NCI-H1092 treated with DMSO at 0.1 percent for 48 hours (cell line): ENCODE results near the gene CYP3A5.
A peak's percentile ranks its signal among the peaks of the same experiment; 100 is the strongest.
"Not testable (repeated sequence)": the region's sequence is repeated elsewhere in the genome, so short reads cannot be mapped to it uniquely, and the experiment has no call there.

ENCODE experiments used
- DNase-seq: peaks from one replicate; lab custom pipeline; 2025; lab: John Stamatoyannopoulos, UW

Gene CYP3A5

GRCh38 chr7:99679400-99680191 lies at the start of gene CYP3A5:
TSS of gene CYP3A5 (minus strand) at chr7:99679996. CDS start at chr7:99679896, 100 bp downstream.
- no peak for DNase-seq

DNA sequence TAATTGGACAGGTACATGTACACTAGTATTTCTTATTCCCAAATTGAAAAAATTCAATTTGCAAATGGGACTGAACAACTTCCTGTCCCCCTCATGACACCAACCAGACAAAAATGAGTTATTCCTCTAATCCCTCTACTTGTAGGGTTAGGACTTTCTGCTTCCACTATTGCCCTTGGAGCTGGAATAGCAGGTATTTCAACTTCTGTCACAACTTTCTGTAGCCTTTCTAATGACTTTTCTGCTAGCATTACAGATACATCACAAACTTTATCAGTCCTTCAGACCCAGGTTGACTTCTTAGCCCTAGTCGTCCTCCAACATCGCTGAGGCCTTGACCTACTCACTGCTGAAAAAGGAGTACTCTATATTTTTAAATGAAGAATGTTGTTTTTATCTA lies 48.8 kb upstream of the CYP3A5 start:
- no peak for DNase-seq

GRCh38 chr7:99723201-99723600 lies 43.4 kb upstream of the CYP3A5 start:
- DNase-seq: not testable (repeated sequence)

DNA sequence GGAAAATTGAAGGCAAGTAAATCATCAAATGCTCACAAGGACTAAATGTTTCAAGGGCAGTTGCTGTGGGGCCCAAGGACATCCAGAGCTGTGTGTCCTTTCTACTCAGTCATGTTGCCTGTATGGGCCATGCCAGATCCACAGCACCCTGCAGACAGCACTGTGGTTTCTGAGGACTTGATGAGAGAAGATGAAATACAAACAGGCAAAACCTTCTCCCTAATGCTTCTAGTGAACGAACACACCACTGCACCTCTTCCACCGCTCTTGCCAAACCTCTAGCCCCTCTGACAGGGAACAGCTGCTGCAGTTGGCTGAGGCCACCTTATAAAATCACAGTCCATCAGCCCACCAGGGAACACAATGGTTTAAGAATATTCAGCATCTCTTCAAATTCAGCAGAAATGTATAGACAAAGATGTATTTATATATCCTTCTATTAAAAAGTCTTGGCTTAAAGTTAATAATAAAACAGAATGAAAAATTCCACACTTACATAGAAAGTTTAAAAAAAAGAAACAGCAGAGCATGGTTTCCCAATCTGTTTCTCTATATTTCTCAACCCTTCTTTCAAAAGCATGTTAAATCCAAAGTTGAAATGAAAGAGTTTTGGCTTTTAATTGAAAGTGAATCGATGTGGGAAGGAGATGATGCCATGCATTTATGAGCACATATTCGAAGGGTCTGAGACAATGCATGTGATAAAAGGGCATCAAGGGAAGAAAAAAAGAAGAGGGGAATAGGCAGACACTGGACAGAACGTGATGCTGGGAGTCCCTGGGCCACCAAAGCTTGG lies 41.2 kb upstream of the CYP3A5 start:
- no peak for DNase-seq

- no peak for DNase-seq
These were observed 40.4 kb upstream of the CYP3A5 start for GRCh38 chr7:99719996-99720769.

- DNase-seq: no peak
These were observed 34.3 kb upstream of the CYP3A5 start for GRCh38 chr7:99713995-99714570.

- DNase-seq: no peak
These were observed 30.2 kb upstream of the CYP3A5 start for GRCh38 chr7:99709838-99710578.

- DNase-seq: no peak
These were observed 29.5 kb upstream of the CYP3A5 start for GRCh38 chr7:99709260-99709659.

- DNase-seq: no peak
These were observed 27.3 kb upstream of the CYP3A5 start for GRCh38 chr7:99707096-99707495.

GRCh38 chr7:99699946-99700345 lies 20.1 kb upstream of the CYP3A5 start:
- no peak for DNase-seq

GRCh38 chr7:99698867-99699730 lies 19.3 kb upstream of the CYP3A5 start:
- DNase-seq: not testable (repeated sequence)

- DNase-seq: no peak
These were observed 15.1 kb upstream of the CYP3A5 start for GRCh38 chr7:99694912-99695304.

DNA sequence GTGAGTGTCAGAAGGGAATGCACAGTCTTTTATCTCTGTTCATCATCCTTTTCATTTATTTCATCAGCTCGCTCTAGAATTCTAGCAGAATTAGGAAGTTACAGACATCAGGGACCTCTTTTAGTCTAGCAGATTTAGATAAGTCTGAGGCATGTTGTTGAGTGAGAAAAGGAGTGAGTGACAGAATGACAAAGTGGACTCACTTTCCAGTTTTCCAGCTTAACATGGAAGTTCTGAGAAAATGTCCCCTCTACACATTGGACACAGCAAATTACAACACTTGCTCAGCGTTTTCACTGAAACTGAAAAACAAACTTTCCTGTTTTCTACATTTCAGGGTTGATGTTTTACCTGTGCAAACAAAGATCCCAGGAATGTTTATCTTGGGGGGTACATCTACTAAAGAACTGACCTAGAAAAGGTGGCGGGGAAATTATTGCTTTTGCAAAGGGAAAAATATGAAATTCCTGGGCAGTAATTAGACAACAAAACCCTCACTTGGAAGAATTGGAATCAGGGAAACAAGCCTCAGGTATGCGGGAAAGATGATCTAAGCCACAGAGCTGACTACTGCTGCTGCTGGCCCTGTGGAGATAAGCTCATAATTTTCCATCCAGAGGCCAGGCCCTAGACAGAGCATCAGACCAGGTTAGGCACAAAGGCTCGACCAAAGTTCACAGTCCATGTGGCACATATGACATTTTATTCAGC lies 14.6 kb upstream of the CYP3A5 start:
- DNase-seq: no peak

DNA sequence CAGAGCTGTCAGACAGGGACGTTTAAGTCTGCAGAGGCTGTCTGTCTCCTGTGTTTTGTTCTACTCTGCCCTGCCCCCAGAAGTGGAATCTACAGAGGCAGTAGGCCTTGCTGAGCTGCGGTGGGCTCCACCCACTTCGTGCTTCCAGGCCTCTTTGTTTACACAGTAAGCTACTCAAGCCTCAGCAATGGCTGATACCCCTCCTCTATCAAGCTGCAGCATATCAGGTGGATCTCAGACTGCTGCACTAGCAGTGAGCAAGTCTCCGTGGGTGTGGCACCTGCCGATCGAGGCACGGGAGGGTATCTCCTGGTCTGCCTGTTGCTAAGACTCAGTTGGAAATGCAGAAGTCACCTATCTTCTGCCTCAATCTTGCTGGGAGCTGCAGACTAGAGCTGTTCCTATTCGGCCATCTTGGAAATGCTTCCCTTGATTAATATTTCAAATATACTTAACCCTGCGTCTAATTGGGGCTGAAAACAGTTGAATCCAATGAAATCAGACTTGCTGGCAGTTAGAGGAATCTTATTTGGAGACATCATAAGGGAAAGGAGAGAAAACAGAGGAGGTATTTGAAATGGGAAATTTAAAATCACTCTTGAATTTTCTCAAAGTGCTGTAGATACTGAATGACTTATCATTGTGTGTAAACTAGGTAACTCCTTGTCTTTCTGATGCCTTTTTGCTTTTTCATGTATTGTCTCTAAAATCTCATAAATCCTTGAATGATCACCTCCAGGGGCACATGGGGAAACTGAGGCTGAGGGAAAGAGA lies 13.8 kb upstream of the CYP3A5 start:
- DNase-seq: peak; percentile 4

DNA sequence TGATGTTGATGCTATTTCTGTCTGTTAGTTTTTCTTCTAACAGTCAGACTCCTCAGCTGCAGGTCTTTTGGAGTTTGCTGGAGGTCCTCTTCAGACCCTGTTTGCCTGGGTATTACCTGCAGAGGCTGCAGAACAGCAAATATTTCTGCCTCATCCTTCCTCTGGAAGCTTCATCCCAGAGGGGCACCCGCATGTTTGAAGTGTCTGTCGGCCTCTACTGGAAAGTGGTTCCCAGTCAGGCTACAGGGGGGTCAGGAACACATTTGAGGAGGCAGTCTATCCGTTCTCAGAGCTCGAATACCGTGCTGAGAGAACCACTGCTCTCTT lies 13.3 kb upstream of the CYP3A5 start:
- no peak for DNase-seq

DNA sequence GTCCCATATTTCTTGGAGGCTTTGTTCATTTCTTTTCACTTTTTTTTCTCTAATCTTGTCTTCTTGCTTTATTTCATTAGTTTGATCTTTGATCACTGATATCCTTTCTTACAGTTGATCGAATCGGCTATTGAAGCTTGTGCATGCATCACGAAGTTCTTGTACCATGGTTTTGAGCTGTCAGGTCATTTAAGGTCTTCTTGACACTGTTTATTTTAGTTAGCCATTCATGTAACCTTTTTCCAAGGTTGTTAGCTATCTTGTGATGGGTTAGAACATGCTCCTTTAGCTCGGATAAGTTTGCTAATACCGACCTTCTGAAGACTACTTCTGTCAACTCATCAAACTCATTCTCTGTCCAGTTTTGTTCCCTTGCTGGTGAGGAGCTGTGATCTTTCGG lies 12.8 kb upstream of the CYP3A5 start:
- DNase-seq: not testable (repeated sequence)

DNA sequence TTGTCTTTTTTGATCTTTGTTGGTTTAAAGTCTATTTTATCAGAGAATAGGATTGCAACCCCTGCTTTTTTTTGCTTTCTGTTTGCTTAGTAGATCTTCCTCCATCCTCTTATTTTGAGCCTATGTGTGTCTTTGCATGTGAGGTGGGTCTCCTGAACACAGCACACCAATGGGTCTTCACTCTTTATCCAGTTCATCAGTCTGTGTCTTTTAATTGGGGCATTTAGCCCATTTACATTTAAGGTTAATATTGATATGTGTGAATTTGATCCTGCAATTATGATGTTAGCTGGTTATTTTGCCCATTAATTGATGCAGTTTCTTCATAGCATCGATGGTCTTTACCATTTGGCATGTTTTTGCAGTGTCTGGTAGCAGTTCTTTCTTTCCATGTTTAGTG lies 11.9 kb upstream of the CYP3A5 start:
- not testable (repeated sequence) for DNase-seq

GRCh38 chr7:99690918-99691317 lies 11.1 kb upstream of the CYP3A5 start:
- DNase-seq: not testable (repeated sequence)
